Putamen (tissue), 1 donor: ENCODE measurements around the gene AK1.

Experiments
- DNase-seq: peaks from one replicate; pipeline ENCODE4 v3.0.0-alpha.2; 2016; ENCODE audit warnings: low spot score

AK1 gene

GRCh38 chr9:127908660-127908926 is 31.1 kb upstream of the AK1 start:
- no peak for DNase-seq

- no peak for DNase-seq
These were observed 30.6 kb upstream of the AK1 start for GRCh38 chr9:127907867-127908659.

GRCh38 chr9:127905788-127906191 is 28.3 kb upstream of the AK1 start:
- DNase-seq = no peak

GRCh38 chr9:127905004-127905728 is 27.7 kb upstream of the AK1 start:
- DNase-seq = no peak

GRCh38 chr9:127904561-127905003 is 27.1 kb upstream of the AK1 start:
- no peak for DNase-seq

- DNase-seq = no peak
These were observed 26.3 kb upstream of the AK1 start for GRCh38 chr9:127903557-127904475.

- peak; percentile 81 for DNase-seq
These were observed 21.9 kb upstream of the AK1 start, which contains the start of gene ST6GALNAC6 for GRCh38 chr9:127899128-127899943. ST6GALNAC6 (minus strand) TSS chr9:127899603; CDS start chr9:127897981, 1,622 bp downstream.

- no peak for DNase-seq
These were observed 21.1 kb upstream of the AK1 start for GRCh38 chr9:127898433-127899127.

GRCh38 chr9:127897193-127897692 is 19.8 kb upstream of the AK1 start:
- DNase-seq = no peak

- no peak for DNase-seq
These were observed 19.1 kb upstream of the AK1 start for GRCh38 chr9:127896395-127897192.

GRCh38 chr9:127895811-127896210 is 18.3 kb upstream of the AK1 start:
- DNase-seq = no peak

- no peak for DNase-seq
These were observed 15.9 kb upstream of the AK1 start for GRCh38 chr9:127893392-127893791.

GRCh38 chr9:127892831-127893230 is 15.4 kb upstream of the AK1 start:
- no peak for DNase-seq

GRCh38 chr9:127890053-127890452 is 12.6 kb upstream of the AK1 start:
- no peak for DNase-seq

- DNase-seq = no peak
These were observed 10.3 kb upstream of the AK1 start for GRCh38 chr9:127887792-127888191.

- no peak for DNase-seq
These were observed 9.0 kb upstream of the AK1 start for GRCh38 chr9:127886401-127886972.

- no peak for DNase-seq
These were observed 8.2 kb upstream of the AK1 start for GRCh38 chr9:127885508-127886281.

GRCh38 chr9:127884976-127885490 is 7.6 kb upstream of the AK1 start:
- DNase-seq = no peak
